RKO (cell line): ENCODE data around the gene HES2.
"Not testable (repeated sequence)": the region's sequence is repeated elsewhere in the genome, so short reads cannot be mapped to it uniquely, and the experiment has no call there.

Experiments
- DNase-seq: peaks from one replicate; pipeline ENCODE4 v3.0.0-alpha.2; 2016; ENCODE audit warnings: low spot score

HES2 gene

GRCh38 chr1:6436277-6436676 is 16.6 kb upstream of the HES2 start:
- DNase-seq: not testable (repeated sequence)

- no peak for DNase-seq
Observed at GRCh38 chr1:6435547-6435946, 15.8 kb upstream of the HES2 start.

GRCh38 chr1:6435129-6435528 is 15.4 kb upstream of the HES2 start:
- DNase-seq: no peak

GRCh38 chr1:6434186-6434585 is 14.5 kb upstream of the HES2 start:
- no peak for DNase-seq

GRCh38 chr1:6431645-6432579 is 12.2 kb upstream of the HES2 start:
- not testable (repeated sequence) for DNase-seq

GRCh38 chr1:6429660-6430411 is 10.1 kb upstream of the HES2 start:
- DNase-seq: not testable (repeated sequence)

GRCh38 chr1:6428453-6428852 is 8.7 kb upstream of the HES2 start:
- not testable (repeated sequence) for DNase-seq

GRCh38 chr1:6427441-6428390 is 8.0 kb upstream of the HES2 start:
- DNase-seq: no peak

GRCh38 chr1:6426972-6427350 is 7.2 kb upstream of the HES2 start:
- DNase-seq: no peak

- DNase-seq: no peak
Observed at GRCh38 chr1:6426277-6426971, 6.7 kb upstream of the HES2 start.

GRCh38 chr1:6425658-6426057 is 5.9 kb upstream of the HES2 start:
- DNase-seq: no peak

- no peak for DNase-seq
Observed at GRCh38 chr1:6424619-6425593, 5.2 kb upstream of the HES2 start, which contains the start of gene ESPN. Gene ESPN, plus strand, starts transcription at chr1:6424776. Its CDS starts 180 bp downstream, at chr1:6424956.

- no peak for DNase-seq
Observed at GRCh38 chr1:6424000-6424565, 4.4 kb upstream of the HES2 start.

GRCh38 chr1:6423321-6423999 is 3.7 kb upstream of the HES2 start:
- DNase-seq: peak; percentile 23

GRCh38 chr1:6421266-6421665 is 1.5 kb upstream of the HES2 start:
- DNase-seq: no peak

GRCh38 chr1:6420454-6421042 is 829 bp upstream of the HES2 start:
- no peak for DNase-seq

- DNase-seq: no peak
Observed at GRCh38 chr1:6419397-6419803, 319 bp downstream of the HES2 start.

GRCh38 chr1:6418668-6419396 is 887 bp downstream of the HES2 start:
- no peak for DNase-seq
